MG63 (cell line): ENCODE measurements around the gene EARS2. TPM values are rescaled to one million over a fixed set of nuclear protein-coding genes. Genes with fewer than 3 reads are reported as not detected.

Source experiments
- DNase-seq: peaks from one replicate; pipeline ENCODE4 v3.0.0-alpha.2; 2020
- H3K27me3 ChIP-seq: fragments of 250-450 bp; sonication (Bioruptor Pico); 2 replicates; pipeline ENCODE4 v1.5.1; 2020; ENCODE audit warnings: mild to moderate bottlenecking, moderate library complexity
- H3K36me3 ChIP-seq: fragments of 250-450 bp; sonication (Bioruptor Pico); 2 replicates; pipeline ENCODE4 v1.5.1; 2020; ENCODE audit warnings: mild to moderate bottlenecking, moderate library complexity
- H3K4me3 ChIP-seq: fragments of 250-450 bp; sonication (Bioruptor Pico); 2 replicates; pipeline ENCODE4 v1.5.1; 2020; ENCODE audit warnings: mild to moderate bottlenecking, moderate library complexity
- H3K9me3 ChIP-seq: fragments of 250-450 bp; sonication (Bioruptor Pico); 2 replicates; pipeline ENCODE4 v1.5.1; 2020; ENCODE audit warnings: mild to moderate bottlenecking, moderate library complexity
- total RNA-seq: library from RNA; depleted of rRNA; stranded (reverse); fragments of >200 nt; shearing (Covaris generic); gene quantifications from 2 replicates; pipeline ENCODE4 v1.2.3, GENCODE V29; 2014; ENCODE audit warnings: low replicate concordance

The EARS2 gene
- total RNA-seq, 1 experiment from 2014 or later = 45.3 TPM

DNA sequence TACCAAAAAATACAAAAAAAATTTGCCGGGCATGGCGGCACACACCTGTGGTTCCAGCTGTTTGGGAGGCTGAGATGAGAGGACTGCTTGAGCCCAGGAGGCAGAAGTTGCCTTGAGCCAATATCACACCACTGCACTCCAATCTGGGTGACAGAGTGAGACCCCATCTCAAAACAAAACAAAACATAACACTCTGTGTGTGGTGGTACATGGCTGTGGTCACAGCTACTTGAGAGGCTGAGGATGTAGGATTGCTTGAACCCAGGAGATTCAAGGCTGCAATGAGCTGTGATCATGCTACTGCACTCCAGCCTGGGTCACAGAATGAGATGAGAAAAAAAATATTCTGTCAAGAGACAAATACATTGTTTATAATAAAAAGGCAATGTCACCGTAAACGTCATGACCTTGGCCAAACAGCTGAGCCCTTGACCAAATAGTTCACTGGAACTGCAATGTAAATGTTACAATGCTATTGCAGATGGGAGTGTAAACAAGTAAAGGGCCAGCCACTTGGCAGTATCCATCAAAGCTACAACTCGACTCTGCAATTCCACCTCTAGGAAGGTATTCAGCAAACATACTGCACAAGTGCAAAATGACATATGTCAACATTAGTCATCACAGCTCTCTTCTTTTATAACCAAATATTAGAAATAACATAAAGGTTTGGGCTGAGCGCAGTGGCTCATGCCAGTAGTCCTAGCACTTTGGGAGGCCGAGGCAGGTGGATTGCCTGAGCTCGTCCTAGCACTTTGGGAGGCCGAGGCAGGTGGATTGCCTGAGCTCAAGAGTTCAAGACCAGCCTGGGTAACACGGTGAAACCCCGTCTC is 16.9 kb downstream of the EARS2 start:
- no peaks in the 10 kb centered on the region for H3K27me3 ChIP-seq
- DNase-seq = no peak
- H3K4me3 ChIP-seq = no peak overlapping the region
- no peaks in the 10 kb centered on the region for H3K9me3 ChIP-seq
- H3K36me3 ChIP-seq = peaks cover 72% of the 10 kb centered on the region

DNA sequence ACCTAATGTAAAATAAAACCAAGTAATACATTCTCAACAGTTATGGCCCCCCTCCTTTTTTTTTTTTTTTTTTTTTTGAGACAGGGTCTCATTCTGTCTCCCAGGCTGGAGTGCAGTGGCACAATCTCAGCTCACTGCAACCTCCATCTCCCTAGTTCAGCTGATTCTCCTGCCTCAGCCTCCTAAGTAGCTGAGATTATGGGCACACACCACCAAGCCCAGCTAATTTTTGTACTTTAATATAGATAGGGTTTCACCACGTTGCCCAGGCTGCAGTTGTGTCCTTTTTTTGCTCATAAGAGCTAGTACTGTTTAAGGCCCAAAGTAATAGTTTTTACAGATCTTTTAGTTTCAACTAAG is 18.3 kb downstream of the EARS2 start:
- Histone ChIP-seq H3K36me3 (peaks cover 75% of the 10 kb centered on the region), H3K9me3 (no peaks in the 10 kb centered on the region), H3K27me3 (no peaks in the 10 kb centered on the region), H3K4me3 (no peak overlapping the region)
- no peak for DNase-seq

DNA sequence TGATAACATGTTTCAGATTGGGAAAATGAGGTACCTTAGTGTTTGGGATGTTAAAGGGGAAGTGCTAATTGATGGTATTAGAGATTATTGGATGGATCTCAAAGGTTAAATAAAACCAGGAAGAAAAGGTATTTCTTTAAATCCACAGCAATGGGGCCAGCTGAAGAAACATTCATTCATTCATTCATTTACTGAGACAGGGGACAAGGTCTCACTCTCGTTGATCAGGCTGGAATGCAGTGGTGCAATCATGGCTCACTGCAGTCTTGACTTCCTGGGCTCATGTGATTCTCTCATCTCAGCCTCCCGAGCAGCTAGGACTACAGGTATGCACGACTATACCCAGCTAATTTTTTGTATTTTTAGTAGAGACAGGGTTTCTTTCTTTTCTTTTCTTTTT is 19.8 kb downstream of the EARS2 start:
- H3K4me3 ChIP-seq = no peak overlapping the region
- H3K27me3 ChIP-seq = no peaks in the 10 kb centered on the region
- H3K36me3 ChIP-seq = peaks cover 82% of the 10 kb centered on the region
- no peak for DNase-seq
- no peaks in the 10 kb centered on the region for H3K9me3 ChIP-seq

DNA sequence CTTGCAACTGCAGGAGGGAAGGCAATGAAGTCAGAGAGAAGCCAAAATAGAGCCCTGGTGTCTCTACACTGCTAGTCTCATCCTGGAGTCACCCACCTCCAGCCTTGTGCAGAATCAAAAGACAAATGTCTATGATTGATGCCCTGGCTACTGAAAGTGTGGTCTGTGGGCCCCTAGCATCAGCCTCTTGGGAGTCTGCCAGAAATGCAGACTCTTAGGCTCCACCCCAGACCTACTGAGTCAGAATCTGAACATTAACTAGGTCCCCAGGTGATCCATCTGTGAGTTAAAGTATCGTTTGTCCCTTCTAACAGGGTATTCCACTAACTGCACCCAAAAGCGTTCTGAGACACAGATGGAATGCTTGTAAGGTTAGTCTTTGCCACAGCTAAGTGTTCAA is 21.2 kb downstream of the EARS2 start:
- Histone ChIP-seq H3K9me3 (no peaks in the 10 kb centered on the region), H3K36me3 (peaks cover 86% of the 10 kb centered on the region), H3K4me3 (no peak overlapping the region), H3K27me3 (no peaks in the 10 kb centered on the region)
- no peak for DNase-seq

DNA sequence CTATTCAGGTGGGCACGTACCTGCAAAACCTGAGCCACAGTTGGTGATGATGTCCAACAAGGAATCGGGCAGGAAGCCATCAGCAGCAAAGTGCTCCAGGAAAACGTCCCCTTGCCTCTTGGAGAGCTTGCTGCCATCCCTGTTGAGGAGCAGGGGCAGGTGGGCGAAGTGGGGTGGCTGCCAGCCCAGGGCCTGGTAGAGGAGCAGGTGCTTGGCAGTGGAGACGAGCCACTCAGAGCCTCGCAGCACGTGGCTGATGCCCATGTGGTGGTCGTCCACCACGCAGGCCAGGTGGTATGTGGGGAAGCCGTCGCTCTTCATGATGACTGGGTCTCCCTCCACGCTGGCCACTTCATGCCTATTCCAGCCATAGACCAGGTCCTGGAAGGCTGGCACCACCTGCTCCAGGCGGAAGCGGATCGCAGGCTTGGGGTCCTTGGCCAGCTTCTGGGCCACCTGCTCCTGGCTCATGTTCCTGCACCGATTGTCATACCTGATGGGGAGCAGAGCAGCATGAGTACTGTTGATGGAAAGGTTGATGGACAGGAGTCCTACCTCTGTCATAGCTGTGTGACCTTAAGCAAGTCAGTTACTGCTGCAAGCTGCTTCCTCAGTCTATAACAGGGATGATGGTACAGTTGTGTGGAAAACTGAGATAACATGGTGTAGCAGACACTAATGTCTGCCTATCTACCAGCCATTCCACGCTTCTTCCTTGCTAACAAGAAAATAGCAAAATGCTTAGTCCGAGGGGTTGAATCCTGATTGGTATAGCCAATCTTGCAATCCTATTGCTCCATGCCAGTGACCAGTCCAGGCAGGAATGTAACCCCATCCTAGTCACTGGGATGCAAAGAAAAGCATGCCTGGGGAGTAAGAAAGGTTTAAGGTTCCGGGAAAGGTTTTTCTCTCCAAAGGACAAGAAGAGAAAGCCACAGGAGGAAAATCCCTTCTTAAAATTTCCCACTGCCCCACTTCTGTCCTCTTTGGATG is 22.0 kb downstream of the EARS2 start:
- peaks cover 83% of the 10 kb centered on the region for H3K36me3 ChIP-seq
- no peak overlapping the region for H3K4me3 ChIP-seq

DNA sequence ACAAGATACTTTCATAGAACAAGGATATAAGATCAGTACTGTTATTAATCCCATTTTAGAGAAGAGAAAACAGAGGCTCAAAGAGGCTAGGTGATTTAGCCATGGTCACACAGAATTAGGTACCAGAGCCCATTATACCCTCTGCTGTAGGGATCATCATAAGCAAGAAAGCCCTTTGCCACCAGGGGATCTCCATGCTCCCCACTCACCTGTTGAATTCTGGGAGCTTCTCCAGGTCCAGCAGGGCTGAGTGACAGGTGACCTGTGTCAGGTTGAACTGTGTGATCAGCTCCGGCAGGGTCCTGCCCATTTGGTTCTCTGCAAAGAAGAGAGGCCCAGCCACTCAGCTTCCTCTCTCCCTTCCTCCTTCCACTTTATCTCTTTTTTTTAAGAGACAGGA is 24.7 kb downstream of the EARS2 start:
- Histone ChIP-seq H3K9me3 (no peaks in the 10 kb centered on the region), H3K4me3 (no peak overlapping the region), H3K27me3 (no peaks in the 10 kb centered on the region), H3K36me3 (peaks cover 85% of the 10 kb centered on the region)
- no peak for DNase-seq

More for the DNA sequence above, 22.0 kb downstream of the EARS2 start:
- H3K27me3 ChIP-seq = no peaks in the 10 kb centered on the region
- no peaks in the 10 kb centered on the region for H3K9me3 ChIP-seq
- no peak for DNase-seq

DNA sequence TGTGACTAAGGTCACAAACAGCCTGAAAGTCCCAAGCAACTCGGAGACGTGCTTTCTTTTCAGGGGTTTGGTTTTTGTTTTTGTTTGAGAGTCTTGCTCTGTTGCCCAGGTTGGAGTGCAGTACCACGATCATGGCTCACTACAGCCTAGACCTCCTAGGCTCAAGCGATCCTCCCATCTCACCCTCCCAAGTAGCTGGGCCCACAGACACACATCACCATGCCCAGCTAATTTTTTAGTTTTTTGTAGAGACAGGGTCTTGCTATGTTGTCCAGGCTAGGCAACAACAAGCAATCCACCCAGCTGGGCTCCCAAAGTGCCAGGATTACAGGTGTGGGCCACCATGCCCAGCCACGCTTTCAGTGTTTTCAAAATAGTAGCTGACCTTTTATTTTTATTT is 27.1 kb downstream of the EARS2 start:
- DNase-seq = no peak
- Histone ChIP-seq H3K27me3 (no peaks in the 10 kb centered on the region), H3K36me3 (peaks cover 78% of the 10 kb centered on the region), H3K4me3 (no peak overlapping the region), H3K9me3 (no peaks in the 10 kb centered on the region)

DNA sequence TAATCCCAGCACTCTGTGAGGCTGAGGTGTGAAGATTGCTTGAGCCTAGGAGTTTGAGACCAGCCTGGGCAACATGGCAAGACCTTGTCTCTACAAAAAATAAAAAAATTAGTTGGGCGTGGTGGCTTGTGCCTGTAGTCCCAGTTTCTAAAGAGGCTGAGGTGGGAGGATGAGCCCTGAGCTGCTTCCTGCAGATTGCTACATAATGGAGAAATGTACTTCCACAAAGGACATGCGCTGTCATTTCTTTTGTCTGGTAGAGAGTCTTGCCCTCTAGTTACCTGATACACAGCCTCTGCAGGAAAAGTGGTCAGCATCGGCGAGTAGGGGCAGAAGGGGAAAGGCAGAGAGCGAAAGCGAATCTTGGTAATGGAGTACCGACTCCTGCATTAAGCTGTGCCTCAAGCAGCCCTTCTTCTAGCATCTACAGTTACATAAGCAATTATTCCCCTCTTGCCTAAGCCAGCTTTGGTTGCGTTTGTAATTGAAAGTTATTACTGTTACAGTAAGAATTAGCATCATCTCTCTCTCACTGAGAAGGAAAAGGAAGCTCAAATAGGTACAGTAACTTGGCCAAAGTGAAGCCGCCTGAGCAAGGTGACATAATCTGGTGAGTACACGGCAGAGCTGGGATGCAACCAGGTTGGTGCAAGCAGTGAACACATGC is 28.4 kb downstream of the EARS2 start:
- no peak overlapping the region for H3K4me3 ChIP-seq
- peaks cover 76% of the 10 kb centered on the region for H3K36me3 ChIP-seq
- DNase-seq = no peak
- no peaks in the 10 kb centered on the region for H3K27me3 ChIP-seq
- no peaks in the 10 kb centered on the region for H3K9me3 ChIP-seq

DNA sequence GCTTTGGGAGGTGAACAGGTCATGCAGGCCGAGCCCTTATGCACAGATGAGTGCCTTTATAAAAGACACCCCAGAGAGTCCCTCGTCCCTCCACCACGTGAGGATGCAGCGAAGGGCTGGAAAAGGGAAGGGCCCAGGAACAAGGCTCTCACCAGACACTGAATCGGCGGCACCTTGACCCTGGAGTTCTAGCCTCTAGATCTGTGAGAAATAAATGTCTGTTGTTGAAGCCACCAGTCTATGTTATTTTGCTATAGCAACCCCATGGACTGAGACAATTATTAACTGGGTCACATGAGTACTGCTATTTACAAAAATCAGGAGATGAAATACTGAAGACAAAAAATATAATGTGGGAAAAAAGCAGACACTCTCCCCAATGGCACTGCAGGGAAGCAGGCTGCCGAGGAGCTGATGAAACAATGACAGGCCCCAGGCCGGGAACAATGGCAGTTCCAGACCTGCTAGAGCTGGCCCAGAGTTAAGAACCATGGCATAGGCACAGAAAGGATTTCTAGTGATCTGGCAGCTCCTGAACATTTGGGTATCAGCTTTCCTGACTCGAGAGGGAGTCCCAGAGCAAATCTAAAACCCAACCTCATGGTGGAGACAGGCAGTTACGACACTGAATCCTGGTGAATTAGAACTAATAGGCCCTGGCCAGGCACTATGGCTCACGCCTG is 29.0 kb downstream of the EARS2 start:
- H3K4me3 ChIP-seq = no peak overlapping the region
- no peak for DNase-seq
- H3K27me3 ChIP-seq = no peaks in the 10 kb centered on the region
- H3K9me3 ChIP-seq = no peaks in the 10 kb centered on the region
- peaks cover 76% of the 10 kb centered on the region for H3K36me3 ChIP-seq

DNA sequence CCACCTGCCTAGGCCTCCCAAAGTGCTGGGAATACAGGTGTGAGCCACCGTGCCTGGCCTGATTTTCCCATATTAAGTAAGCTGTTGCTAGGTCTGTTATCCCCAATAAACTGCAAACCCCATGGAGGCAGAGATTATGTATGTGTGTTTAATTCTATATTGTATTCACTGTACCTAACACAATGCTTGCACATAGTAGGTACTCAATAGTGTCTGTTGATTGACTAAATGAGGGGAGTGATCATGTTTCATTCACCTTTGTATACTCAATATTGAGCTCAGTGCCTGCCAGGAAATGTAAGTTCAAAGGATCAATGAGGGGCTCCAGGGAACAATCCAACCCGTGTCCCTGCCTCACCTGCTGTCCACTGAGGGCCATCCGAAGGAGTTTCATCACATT is 32.3 kb downstream of the EARS2 start:
- no peak for DNase-seq
- Histone ChIP-seq H3K36me3 (peaks cover 73% of the 10 kb centered on the region), H3K27me3 (no peaks in the 10 kb centered on the region), H3K4me3 (no peak overlapping the region), H3K9me3 (no peaks in the 10 kb centered on the region)

DNA sequence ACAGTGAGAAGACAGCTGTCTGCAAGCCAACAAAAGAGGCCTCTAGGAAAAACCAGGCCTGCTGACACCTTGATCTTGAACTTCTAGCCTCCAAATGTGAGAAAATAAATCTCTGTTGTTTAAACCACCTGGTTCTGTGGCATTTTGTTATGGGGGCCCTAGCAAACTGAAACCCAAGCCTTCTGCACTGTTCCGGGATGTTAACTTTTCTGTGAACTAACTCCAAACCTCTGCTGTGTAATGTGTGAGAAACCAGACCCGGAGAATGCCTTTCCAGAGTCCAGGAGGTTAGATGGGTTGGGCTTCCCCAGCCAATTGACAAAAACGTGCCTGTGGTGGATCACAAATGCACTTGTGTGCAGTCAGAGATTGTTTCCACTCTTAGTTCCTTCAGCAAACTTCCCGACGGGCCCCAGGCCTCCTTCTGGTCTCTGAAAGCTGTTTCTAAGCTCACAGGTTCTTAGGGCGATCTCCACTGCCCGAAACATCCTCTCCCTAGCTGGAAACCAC is 33.2 kb downstream of the EARS2 start:
- Histone ChIP-seq H3K36me3 (peaks cover 72% of the 10 kb centered on the region), H3K4me3 (no peak overlapping the region), H3K9me3 (no peaks in the 10 kb centered on the region), H3K27me3 (no peaks in the 10 kb centered on the region)
- DNase-seq = no peak

DNA sequence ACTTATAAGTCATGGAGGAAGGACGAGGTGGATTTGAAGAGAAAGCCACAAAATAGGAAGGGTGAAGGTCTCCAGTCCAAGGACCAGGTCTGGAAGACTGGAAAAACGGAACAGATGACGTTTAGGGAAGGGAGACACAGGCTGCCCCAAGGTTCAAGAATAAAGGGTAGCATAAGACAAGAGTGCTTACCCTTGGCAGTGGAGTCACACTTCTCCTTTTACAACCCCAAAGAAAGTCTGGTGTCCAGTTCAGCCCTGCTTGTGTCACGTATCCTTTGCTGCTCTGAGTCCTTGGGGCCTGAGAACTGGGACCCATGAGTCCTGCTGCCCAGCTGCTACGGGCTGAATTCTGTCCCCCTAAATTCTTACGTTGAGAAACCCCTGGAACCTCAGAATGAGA is 33.8 kb downstream of the EARS2 start:
- H3K4me3 ChIP-seq = no peak overlapping the region
- no peaks in the 10 kb centered on the region for H3K27me3 ChIP-seq
- H3K9me3 ChIP-seq = no peaks in the 10 kb centered on the region
- DNase-seq = no peak
- H3K36me3 ChIP-seq = peaks cover 70% of the 10 kb centered on the region

DNA sequence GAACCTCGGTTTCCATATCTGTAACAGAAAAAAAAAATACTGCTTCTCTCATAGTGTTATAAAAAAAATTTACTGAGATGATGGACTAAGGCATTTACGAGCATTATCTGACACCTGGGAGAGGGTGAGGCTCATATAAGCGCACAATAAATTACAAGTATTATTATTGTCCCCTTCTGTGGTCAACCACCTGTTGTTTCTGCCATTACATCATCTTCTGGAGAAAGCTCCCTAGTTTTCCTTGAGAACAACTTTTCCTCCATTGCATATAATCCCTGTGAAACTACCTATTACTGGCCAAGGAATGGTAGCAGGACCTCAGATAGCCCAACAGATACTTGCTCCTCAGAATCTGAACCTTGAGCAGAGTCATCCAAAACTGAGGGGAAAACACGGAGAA is 35.2 kb downstream of the EARS2 start:
- no peak for DNase-seq
- Histone ChIP-seq H3K9me3 (no peaks in the 10 kb centered on the region), H3K4me3 (no peak overlapping the region), H3K36me3 (peaks cover 64% of the 10 kb centered on the region), H3K27me3 (no peaks in the 10 kb centered on the region)

DNA sequence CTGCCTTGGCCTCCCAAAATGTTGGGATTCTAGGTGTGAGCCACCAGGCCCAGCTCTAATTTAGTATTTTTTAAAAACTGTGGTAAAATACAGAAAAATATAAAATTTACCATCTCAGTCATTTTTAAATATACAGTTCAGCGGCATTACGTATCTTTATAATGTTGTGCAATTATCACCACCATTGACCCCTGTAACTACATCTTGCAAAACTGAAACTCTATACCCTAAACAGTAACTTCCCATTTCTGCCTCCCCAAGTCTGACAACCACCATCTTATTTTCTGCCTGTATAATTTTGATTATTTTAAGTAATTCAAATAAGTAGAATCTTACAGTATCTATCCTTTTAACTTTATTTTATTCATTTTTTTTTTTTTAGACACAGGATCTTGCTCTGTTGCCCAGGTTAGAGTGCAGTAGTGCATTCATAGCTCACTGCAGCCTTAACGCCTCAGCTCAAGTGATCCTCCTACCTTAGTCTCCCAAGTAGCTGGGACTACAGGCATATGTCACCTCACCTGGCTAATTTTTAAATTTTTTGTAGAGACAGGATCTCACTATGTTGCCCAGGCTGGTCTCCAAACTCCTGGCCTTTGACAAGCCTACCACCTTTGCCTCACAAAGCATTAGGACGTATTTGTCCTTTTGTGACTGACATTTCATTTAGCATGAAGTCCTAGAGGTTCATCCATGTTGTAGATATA is 36.0 kb downstream of the EARS2 start:
- Histone ChIP-seq H3K36me3 (peaks cover 60% of the 10 kb centered on the region), H3K9me3 (no peaks in the 10 kb centered on the region), H3K4me3 (no peak overlapping the region), H3K27me3 (no peaks in the 10 kb centered on the region)
- no peak for DNase-seq

DNA sequence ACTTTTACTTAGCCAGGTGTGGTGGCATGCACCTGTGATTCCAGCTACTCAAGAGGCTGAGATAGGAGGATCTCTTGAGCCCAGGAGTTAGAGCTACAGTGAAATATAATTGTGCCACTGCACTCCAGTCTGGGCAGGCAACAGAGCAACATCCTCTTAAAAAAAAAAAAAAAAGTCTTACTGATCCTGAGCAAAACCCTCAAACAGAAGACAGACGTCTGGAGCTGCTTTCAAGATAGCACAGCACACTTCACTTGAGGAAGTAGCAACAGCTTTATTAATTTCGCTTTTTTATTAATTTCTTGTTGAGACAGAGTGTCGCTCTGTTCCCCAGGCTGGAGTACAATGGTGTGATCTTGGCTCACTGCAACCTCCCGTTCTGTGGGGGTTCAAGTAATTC is 36.6 kb downstream of the EARS2 start:
- Histone ChIP-seq H3K4me3 (no peak overlapping the region), H3K36me3 (peaks cover 60% of the 10 kb centered on the region), H3K27me3 (no peaks in the 10 kb centered on the region), H3K9me3 (no peaks in the 10 kb centered on the region)
- no peak for DNase-seq

DNA sequence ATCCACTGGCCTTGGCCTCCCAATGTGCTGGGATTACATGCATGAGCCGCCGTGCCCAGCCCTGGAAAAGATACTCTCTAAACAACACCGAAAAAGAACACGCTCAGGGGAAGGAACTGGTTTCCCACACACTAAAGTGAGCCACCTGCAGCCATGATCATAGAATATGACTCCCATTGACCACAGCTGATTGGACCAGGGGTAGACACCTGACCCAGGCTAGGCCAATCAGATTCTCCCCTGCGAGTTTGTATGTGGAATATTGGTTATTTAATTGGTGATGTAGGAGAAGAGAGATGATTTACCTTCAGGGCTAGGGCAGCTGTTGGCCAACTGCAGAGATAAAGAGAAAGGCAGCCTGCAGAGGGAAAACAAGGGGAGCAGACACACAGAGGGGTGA is 37.9 kb downstream of the EARS2 start:
- no peaks in the 10 kb centered on the region for H3K9me3 ChIP-seq
- H3K4me3 ChIP-seq = no peak overlapping the region
- H3K27me3 ChIP-seq = no peaks in the 10 kb centered on the region
- H3K36me3 ChIP-seq = peaks cover 53% of the 10 kb centered on the region
- no peak for DNase-seq
